ENCODE data around the gene DENND4A. TPM values are rescaled to one million over a fixed set of nuclear protein-coding genes. Genes with fewer than 3 reads are reported as not detected.

DENND4A gene
- total RNA-seq, 1 experiment from 2014 or later = 14.4 TPM

DNA sequence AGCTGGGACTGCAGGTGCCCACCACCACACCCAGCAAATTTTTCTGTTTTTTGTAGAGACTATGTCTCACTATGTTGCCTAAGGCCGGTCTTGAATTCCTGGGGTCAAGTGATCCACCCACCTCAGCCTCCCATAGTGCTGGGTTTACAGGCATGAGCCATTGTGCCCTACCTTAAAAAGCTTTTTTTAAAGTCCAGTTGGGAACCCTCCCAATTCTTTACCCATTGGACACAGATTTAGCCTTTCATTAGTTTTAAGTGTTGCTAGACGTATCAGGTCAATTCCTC lies 1.7 kb upstream of the DENND4A start:
- BruUV-seq (replicated peaks) = no TSS peak
- no peak overlapping the region for H3K27ac ChIP-seq (ENCODE audit: low read length)
- H3K27me3 ChIP-seq (ENCODE audit: control insufficient read depth, insufficient read depth, low read length) = no peaks in the 10 kb centered on the region
- in situ Hi-C loops (cut with HindIII; ENCODE audit: low pct_unique_long_range_greater_than_20kb, low sequenced_read_pairs) (no loop called here), intact Hi-C loops (cut with micrococcal nuclease; ENCODE audit: unreplicated experiment) (no loop called here)
- CTCF ChIA-PET = no interaction called here
- H3K9me3 ChIP-seq (ENCODE audit: control insufficient read depth, insufficient read depth, low read depth, low read length) = no peaks in the 10 kb centered on the region
- POLR2A ChIA-PET = interaction anchor here (1.1 kb wide), 1 partner anchor 39 kb away, joined by 3 read pairs; no protein-coding TSS in a partner anchor
- ATAC-seq (no peak), DNase-seq (ENCODE audit: low read depth, low spot score) (no peak)
- H3K4me3 ChIP-seq (ENCODE audit: low read depth in 2 of 2, low read length in 2 of 2) = no peak overlapping the region
- TF ChIP-seq SIN3A (IDR thresholded peaks at IDR 0.05; ENCODE audit: borderline replicate concordance, insufficient read depth, low read depth, low read length) (no peak), POLR2AphosphoS5 (IDR thresholded peaks at IDR 0.05; ENCODE audit: low read depth, low read length) (no peak), TCF7L2 (IDR thresholded peaks at IDR 0.05; ENCODE audit: low read depth, low read length) (no peak)
- TF ChIP-seq, protein P1, sequence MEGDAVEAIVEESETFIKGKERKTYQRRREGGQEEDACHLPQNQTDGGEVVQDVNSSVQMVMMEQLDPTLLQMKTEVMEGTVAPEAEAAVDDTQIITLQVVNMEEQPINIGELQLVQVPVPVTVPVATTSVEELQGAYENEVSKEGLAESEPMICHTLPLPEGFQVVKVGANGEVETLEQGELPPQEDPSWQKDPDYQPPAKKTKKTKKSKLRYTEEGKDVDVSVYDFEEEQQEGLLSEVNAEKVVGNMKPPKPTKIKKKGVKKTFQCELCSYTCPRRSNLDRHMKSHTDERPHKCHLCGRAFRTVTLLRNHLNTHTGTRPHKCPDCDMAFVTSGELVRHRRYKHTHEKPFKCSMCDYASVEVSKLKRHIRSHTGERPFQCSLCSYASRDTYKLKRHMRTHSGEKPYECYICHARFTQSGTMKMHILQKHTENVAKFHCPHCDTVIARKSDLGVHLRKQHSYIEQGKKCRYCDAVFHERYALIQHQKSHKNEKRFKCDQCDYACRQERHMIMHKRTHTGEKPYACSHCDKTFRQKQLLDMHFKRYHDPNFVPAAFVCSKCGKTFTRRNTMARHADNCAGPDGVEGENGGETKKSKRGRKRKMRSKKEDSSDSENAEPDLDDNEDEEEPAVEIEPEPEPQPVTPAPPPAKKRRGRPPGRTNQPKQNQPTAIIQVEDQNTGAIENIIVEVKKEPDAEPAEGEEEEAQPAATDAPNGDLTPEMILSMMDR (IDR thresholded peaks at IDR 0.05) = no peak
- TF ChIP-seq, protein P2, sequence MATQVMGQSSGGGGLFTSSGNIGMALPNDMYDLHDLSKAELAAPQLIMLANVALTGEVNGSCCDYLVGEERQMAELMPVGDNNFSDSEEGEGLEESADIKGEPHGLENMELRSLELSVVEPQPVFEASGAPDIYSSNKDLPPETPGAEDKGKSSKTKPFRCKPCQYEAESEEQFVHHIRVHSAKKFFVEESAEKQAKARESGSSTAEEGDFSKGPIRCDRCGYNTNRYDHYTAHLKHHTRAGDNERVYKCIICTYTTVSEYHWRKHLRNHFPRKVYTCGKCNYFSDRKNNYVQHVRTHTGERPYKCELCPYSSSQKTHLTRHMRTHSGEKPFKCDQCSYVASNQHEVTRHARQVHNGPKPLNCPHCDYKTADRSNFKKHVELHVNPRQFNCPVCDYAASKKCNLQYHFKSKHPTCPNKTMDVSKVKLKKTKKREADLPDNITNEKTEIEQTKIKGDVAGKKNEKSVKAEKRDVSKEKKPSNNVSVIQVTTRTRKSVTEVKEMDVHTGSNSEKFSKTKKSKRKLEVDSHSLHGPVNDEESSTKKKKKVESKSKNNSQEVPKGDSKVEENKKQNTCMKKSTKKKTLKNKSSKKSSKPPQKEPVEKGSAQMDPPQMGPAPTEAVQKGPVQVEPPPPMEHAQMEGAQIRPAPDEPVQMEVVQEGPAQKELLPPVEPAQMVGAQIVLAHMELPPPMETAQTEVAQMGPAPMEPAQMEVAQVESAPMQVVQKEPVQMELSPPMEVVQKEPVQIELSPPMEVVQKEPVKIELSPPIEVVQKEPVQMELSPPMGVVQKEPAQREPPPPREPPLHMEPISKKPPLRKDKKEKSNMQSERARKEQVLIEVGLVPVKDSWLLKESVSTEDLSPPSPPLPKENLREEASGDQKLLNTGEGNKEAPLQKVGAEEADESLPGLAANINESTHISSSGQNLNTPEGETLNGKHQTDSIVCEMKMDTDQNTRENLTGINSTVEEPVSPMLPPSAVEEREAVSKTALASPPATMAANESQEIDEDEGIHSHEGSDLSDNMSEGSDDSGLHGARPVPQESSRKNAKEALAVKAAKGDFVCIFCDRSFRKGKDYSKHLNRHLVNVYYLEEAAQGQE (IDR thresholded peaks at IDR 0.05; ENCODE audit: insufficient read depth in 1 of 2, low read depth in 2 of 2, low read length in 1 of 2) = no peak
- H3K36me3 ChIP-seq (ENCODE audit: control insufficient read depth, insufficient read depth, low read length) = no peaks in the 10 kb centered on the region
- peaks cover 20% of the 10 kb centered on the region for H3K4me1 ChIP-seq (ENCODE audit: control insufficient read depth, insufficient read depth, low read length)

DNA sequence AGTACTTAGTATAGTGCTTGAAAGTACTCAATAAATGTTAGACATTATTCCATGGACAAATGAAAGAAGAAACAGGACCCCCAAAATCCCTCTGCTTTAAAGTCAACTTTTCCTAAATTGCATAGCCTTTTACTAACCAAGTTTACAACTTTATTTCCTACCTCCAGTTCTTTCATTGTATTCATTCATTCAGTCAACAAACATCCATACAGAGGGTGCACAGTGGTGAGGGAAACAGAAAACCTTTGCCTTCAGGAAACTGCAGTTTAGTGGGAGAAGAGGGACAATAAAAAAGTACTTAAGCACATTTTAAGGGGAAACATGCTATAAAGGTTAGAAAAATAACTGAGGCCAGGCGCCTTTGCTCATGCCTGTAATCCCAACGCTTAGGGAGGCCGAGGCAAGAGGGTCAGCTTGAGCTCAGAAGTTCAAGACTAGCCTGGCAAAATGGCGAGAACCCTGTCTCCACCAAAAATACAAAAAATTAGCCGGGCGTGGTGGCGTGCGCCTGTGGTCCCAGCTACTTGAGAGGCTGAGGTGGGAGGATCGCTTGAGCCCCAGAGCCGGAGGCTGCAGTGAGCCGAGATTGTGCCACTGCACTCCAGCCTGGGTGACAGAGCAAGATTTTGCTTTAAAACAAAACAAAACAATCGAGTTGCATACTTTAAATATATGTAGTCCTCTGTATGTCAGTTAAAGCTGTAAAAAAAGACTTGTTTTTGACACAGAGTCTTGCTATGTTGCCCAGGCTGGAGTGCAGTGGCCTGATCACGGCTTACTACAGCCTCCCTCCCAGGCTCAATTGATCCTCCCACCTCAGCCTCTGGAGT lies 1.1 kb upstream of the DENND4A start:
- POLR2A ChIA-PET = interaction anchor here (0.6 to 1.1 kb wide), 2 partner anchors 36 to 39 kb away, joined by 3 to 7 read pairs; no protein-coding TSS in a partner anchor
- no peak for ATAC-seq
- CTCF ChIA-PET = interaction anchor here (0.6 kb wide), 1 partner anchor 27 kb away, joined by 3 read pairs; no protein-coding TSS in a partner anchor

More for the DNA sequence above, 1.1 kb upstream of the DENND4A start:
- TF ChIP-seq, protein P2 (IDR thresholded peaks at IDR 0.05; ENCODE audit: insufficient read depth in 1 of 2, low read depth in 2 of 2, low read length in 1 of 2) = no peak
- TF ChIP-seq SIN3A (IDR thresholded peaks at IDR 0.05; ENCODE audit: borderline replicate concordance, insufficient read depth, low read depth, low read length) = no peak
- peaks cover 20% of the 10 kb centered on the region for H3K4me1 ChIP-seq (ENCODE audit: control insufficient read depth, insufficient read depth, low read length)
- no peak for DNase-seq (ENCODE audit: low read depth, low spot score)
- peak overlapping the region; percentile 79 to 93 for H3K4me3 ChIP-seq (ENCODE audit: low read depth in 2 of 2, low read length in 2 of 2)
- H3K27ac ChIP-seq (ENCODE audit: low read length) = peak overlapping the region; percentile 95
- no peaks in the 10 kb centered on the region for H3K36me3 ChIP-seq (ENCODE audit: control insufficient read depth, insufficient read depth, low read length)
- no peaks in the 10 kb centered on the region for H3K27me3 ChIP-seq (ENCODE audit: control insufficient read depth, insufficient read depth, low read length)
- BruUV-seq (replicated peaks) = no TSS peak
- H3K9me3 ChIP-seq (ENCODE audit: control insufficient read depth, insufficient read depth, low read depth, low read length) = no peaks in the 10 kb centered on the region
- intact Hi-C loops (cut with micrococcal nuclease; ENCODE audit: unreplicated experiment) = no loop called here
- in situ Hi-C loops (cut with HindIII; ENCODE audit: low pct_unique_long_range_greater_than_20kb, low sequenced_read_pairs) = no loop called here

Measured in Panc1 (cell line).